H9 (cell line): ENCODE data around the gene PRSS27. TPM values are rescaled to one million over a fixed set of nuclear protein-coding genes. Genes with fewer than 3 reads are reported as not detected.

Experiments used
- DNase-seq: peaks from one replicate; pipeline ENCODE4 v3.0.0-alpha.2; 2017
- H2AFZ ChIP-seq: one replicate; pipeline ENCODE4 v1.6.1; 2013; ENCODE audit warnings: mild to moderate bottlenecking, low read length, control low read depth, moderate library complexity
- H2AK5ac ChIP-seq: 2 replicates; pipeline ENCODE4 v1.6.1; 2013; ENCODE audit warnings: low read length, control low read depth, mixed read lengths; ENCODE audit not compliant: insufficient read length
- H2BK120ac ChIP-seq: one replicate; pipeline ENCODE4 v1.6.1; 2013; ENCODE audit warnings: low read depth, mild to moderate bottlenecking, low read length, control low read depth, inconsistent platforms; ENCODE audit not compliant: poor library complexity, severe bottlenecking
- H2BK12ac ChIP-seq: 2 replicates; pipeline ENCODE4 v1.6.1; 2013; ENCODE audit warnings: low read length, control low read depth, mixed read lengths, low read depth; ENCODE audit not compliant: insufficient read length
- H2BK15ac ChIP-seq: 2 replicates; pipeline ENCODE4 v1.6.1; 2013; ENCODE audit warnings: low read depth, low read length, control low read depth
- H2BK20ac ChIP-seq: one replicate; pipeline ENCODE4 v1.6.1; 2013; ENCODE audit warnings: low read depth, mild to moderate bottlenecking, low read length, control low read depth, inconsistent platforms; ENCODE audit not compliant: poor library complexity, severe bottlenecking
- H2BK5ac ChIP-seq: 2 replicates; pipeline ENCODE4 v1.6.1; 2013; ENCODE audit warnings: low read length, control low read depth, mixed read lengths; ENCODE audit not compliant: insufficient read length
- H3K14ac ChIP-seq: 2 replicates; pipeline ENCODE4 v1.6.1; 2013; ENCODE audit warnings: low read length, control low read depth; ENCODE audit not compliant: insufficient read depth
- H3K18ac ChIP-seq: 2 replicates; pipeline ENCODE4 v1.6.1; 2013; ENCODE audit warnings: low read depth, mild to moderate bottlenecking, mixed read lengths, low read length, control low read depth; ENCODE audit not compliant: insufficient read length
- H3K23ac ChIP-seq: 2 replicates; pipeline ENCODE4 v1.6.1; 2013; ENCODE audit warnings: low read length, control low read depth, mixed read lengths, low read depth; ENCODE audit not compliant: insufficient read length
- H3K23me2 ChIP-seq: 2 replicates; pipeline ENCODE4 v1.6.1; 2013; ENCODE audit warnings: low read depth, mild to moderate bottlenecking, mixed read lengths, low read length, control low read depth; ENCODE audit not compliant: insufficient read length, poor library complexity, severe bottlenecking
- H3K27ac ChIP-seq: 2 replicates; pipeline ENCODE4 v1.5.1; 2013; ENCODE audit warnings: low read length, control low read depth, mixed read lengths, low read depth; ENCODE audit not compliant: insufficient read length
- H3K27me3 ChIP-seq: 2 replicates; pipeline ENCODE4 v1.6.1; 2013; ENCODE audit warnings: low read length, control low read depth, inconsistent platforms; ENCODE audit not compliant: insufficient read depth
- H3K4ac ChIP-seq: 2 replicates; pipeline ENCODE4 v1.6.1; 2013; ENCODE audit warnings: low read depth, mild to moderate bottlenecking, control low read depth, inconsistent platforms, low read length, moderate library complexity
- H3K4me1 ChIP-seq: 2 replicates; pipeline ENCODE4 v1.6.1; 2013; ENCODE audit warnings: low read length, control low read depth, inconsistent platforms; ENCODE audit not compliant: insufficient read depth
- H3K4me2 ChIP-seq: 2 replicates; pipeline ENCODE4 v1.6.1; 2013; ENCODE audit warnings: low read length, control low read depth, mixed read lengths; ENCODE audit not compliant: insufficient read length, insufficient read depth
- H3K56ac ChIP-seq: 2 replicates; pipeline ENCODE4 v1.6.1; 2013; ENCODE audit warnings: low read depth, mild to moderate bottlenecking, mixed read lengths, low read length, control low read depth; ENCODE audit not compliant: insufficient read length
- H3K79me1 ChIP-seq: 2 replicates; pipeline ENCODE4 v1.6.1; 2013; ENCODE audit warnings: low read depth, mild to moderate bottlenecking, moderate library complexity, low read length, control low read depth, inconsistent platforms; ENCODE audit not compliant: insufficient read depth, poor library complexity, severe bottlenecking
- H3K79me2 ChIP-seq: 2 replicates; pipeline ENCODE4 v1.6.1; 2013; ENCODE audit warnings: low read length, control low read depth, inconsistent platforms; ENCODE audit not compliant: insufficient read depth
- H3K9ac ChIP-seq: 2 replicates; pipeline ENCODE4 v1.6.1; 2013; ENCODE audit warnings: low read length, control low read depth, mixed read lengths; ENCODE audit not compliant: insufficient read length; ENCODE audit errors: extremely low read depth
- H3K9me3 ChIP-seq: one replicate; pipeline ENCODE4 v1.6.1; 2013; ENCODE audit warnings: low read depth, low read length, inconsistent platforms; ENCODE audit not compliant: control insufficient read depth
- H3T11ph ChIP-seq: one replicate; pipeline ENCODE4 v1.6.1; 2013; ENCODE audit warnings: mild to moderate bottlenecking, low read length, control low read depth, inconsistent platforms
- H4K20me1 ChIP-seq: one replicate; pipeline ENCODE4 v1.6.1; 2013; ENCODE audit not compliant: control insufficient read depth, insufficient read length, insufficient read depth
- H4K5ac ChIP-seq: 2 replicates; pipeline ENCODE4 v1.6.1; 2013; ENCODE audit warnings: low read depth, mild to moderate bottlenecking, mixed read lengths, low read length, control low read depth; ENCODE audit not compliant: insufficient read length
- H4K8ac ChIP-seq: replicated peaks from 2 replicates; pipeline ENCODE4 v1.6.1; 2013; ENCODE audit warnings: low read length, control low read depth, mixed read lengths, low read depth; ENCODE audit not compliant: insufficient read length
- H4K91ac ChIP-seq: 2 replicates; pipeline ENCODE4 v1.6.1; 2013; ENCODE audit warnings: low read depth, mild to moderate bottlenecking, moderate library complexity, mixed read lengths, low read length, control low read depth; ENCODE audit not compliant: insufficient read length
- H3K27ac Mint-ChIP-seq, 3 experiments: 2 replicates in 2 of 3; 3 replicates in 1 of 3; pipeline ENCODE4 v1.8.0; 2020 to 2021; ENCODE audit warnings: mixed read lengths in 3 of 3, mild to moderate bottlenecking in 1 of 3, moderate library complexity in 1 of 3
- H3K27me3 Mint-ChIP-seq: 2 replicates; pipeline ENCODE4 v1.8.0; 2021; ENCODE audit warnings: low read depth, mild to moderate bottlenecking, moderate library complexity, mixed read lengths
- H3K36me3 Mint-ChIP-seq, 3 experiments: 2 replicates in 2 of 3; 3 replicates in 1 of 3; pipeline ENCODE4 v1.8.0; 2020 to 2021; ENCODE audit warnings: low read depth in 3 of 3, mixed read lengths in 3 of 3; ENCODE audit not compliant: insufficient read depth in 1 of 3
- H3K4me1 Mint-ChIP-seq, 2 experiments: 2 replicates each; pipeline ENCODE4 v1.8.0; 2020; ENCODE audit warnings: mixed read lengths in 2 of 2
- H3K4me3 Mint-ChIP-seq, 2 experiments: 2 replicates in 1 of 2; 3 replicates in 1 of 2; pipeline ENCODE4 v1.8.0; 2020 to 2021; ENCODE audit warnings: mild to moderate bottlenecking in 2 of 2, mixed read lengths in 2 of 2, moderate library complexity in 1 of 2
- H3K9me3 Mint-ChIP-seq, 2 experiments: 2 replicates in 1 of 2; 3 replicates in 1 of 2; pipeline ENCODE4 v1.8.0; 2020; ENCODE audit warnings: mild to moderate bottlenecking in 2 of 2, mixed read lengths in 2 of 2, moderate library complexity in 1 of 2
- WGBS: extraction: QIAGEN DNeasy Blood & Tissue Kit; methylation state at CpG from one replicate; pipeline ENCODE4 v1.1.7; 2013; ENCODE audit warnings: missing lambda C conversion rate, low lambda C conversion rate, mixed read lengths; ENCODE audit not compliant: insufficient read length; ENCODE audit errors: extremely low coverage; 5-methylcytosine and 5-hydroxymethylcytosine counted together
- total RNA-seq: library from RNA; stranded (reverse); gene quantifications from 2 replicates; pipeline ENCODE4 v1.2.1, GENCODE V29; 2021
- TF ChIP-seq, protein P1 (sequence below): fragments of 200-600 bp; sonication (generic); conservative IDR thresholded peaks from 3 replicates; pipeline ENCODE4 v1.8.0; 2021; ENCODE audit warnings: antibody characterized with exemption, mild to moderate bottlenecking

Gene PRSS27
- total RNA-seq, 1 experiment from 2014 or later, result 5.0 TPM

DNA sequence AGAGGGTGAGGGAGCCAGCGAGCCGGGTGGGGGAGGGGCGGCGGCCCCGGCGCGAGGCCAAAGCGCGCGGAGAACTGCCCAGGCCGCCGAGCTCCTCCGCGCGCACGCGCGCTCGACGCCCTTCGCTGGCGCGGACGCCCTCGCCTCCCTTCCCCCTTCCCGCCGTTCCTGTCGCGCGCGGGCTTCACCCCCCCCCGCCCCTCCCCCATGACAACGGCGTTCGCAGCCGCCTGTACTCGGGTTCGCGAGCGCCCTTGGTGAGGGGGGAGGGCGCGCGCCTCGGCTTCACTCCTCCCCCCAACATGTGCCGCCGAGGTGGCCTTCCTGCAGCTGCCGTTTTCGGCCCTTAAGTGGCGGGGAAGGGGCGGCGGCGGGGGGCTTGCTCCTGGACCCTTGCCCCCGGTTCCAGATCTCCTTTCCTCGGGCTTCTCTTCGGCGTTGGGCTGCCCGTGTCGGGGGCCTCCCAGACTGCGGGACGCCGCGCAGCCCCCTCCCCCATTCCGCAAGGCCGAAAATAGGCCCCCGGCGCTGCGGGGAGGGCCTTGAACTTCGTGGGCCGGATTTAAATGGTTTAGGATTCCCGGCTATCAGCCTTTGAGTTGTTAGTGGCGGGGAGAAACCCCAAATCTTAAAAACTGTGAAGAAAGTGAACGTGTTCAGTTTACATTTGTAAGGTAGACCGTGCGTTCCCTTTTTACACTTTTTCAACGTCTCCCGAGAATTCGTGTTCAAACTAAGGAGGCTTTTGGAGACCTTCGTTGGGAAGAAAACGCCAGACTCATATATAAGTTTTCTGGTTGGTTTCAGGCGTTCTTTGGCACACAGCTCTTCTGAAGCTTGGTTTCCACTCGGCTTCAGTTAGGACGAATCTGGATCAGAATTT, 33.1 kb upstream of the PRSS27 start:
- H3K23ac ChIP-seq, result no peak overlapping the region
- Mint-ChIP-seq H3K4me3 (peak overlapping the region; percentile 90 to 94), H3K36me3 (peaks cover 52 to 60% (median 60%) of the 10 kb centered on the region in 3 experiments), H3K9me3 (peaks cover 0 to 3% of the 10 kb centered on the region in 2 experiments; a peak in 2 of 5 replicates), H3K4me1 (peaks cover 38 to 43% of the 10 kb centered on the region in 2 experiments), H3K27me3 (peaks cover 2% of the 10 kb centered on the region; the same call in 1 of the 2 replicates), H3K27ac (peak overlapping the region; percentile 88 to 99 (median 91))
- peak overlapping the region; percentile 99 for H3K14ac ChIP-seq
- WGBS, result no CpG with 5 or more reads among the region's 82 CpGs
- no peak overlapping the region for H2BK20ac ChIP-seq
- no peaks in the 10 kb centered on the region for H3K27me3 ChIP-seq
- H3K4me2 ChIP-seq, result peak overlapping the region; percentile 71
- no peak overlapping the region for H4K8ac ChIP-seq
- H2AK5ac ChIP-seq, result no peak overlapping the region
- no peak overlapping the region for H2BK15ac ChIP-seq
- peaks cover 9% of the 10 kb centered on the region for H3K79me1 ChIP-seq
- peak overlapping the region; percentile 42; the same call in 1 of the 2 replicates for H3K4ac ChIP-seq
- no peak overlapping the region for H4K91ac ChIP-seq
- no peaks in the 10 kb centered on the region for H3K9me3 ChIP-seq
- H3K23me2 ChIP-seq, result peaks cover 8% of the 10 kb centered on the region
- no peak for DNase-seq
- no peak overlapping the region for H2BK12ac ChIP-seq
- H3K9ac ChIP-seq, result peak overlapping the region; percentile 84
- H3K18ac ChIP-seq, result peak overlapping the region; percentile 86
- TF ChIP-seq, protein P1, sequence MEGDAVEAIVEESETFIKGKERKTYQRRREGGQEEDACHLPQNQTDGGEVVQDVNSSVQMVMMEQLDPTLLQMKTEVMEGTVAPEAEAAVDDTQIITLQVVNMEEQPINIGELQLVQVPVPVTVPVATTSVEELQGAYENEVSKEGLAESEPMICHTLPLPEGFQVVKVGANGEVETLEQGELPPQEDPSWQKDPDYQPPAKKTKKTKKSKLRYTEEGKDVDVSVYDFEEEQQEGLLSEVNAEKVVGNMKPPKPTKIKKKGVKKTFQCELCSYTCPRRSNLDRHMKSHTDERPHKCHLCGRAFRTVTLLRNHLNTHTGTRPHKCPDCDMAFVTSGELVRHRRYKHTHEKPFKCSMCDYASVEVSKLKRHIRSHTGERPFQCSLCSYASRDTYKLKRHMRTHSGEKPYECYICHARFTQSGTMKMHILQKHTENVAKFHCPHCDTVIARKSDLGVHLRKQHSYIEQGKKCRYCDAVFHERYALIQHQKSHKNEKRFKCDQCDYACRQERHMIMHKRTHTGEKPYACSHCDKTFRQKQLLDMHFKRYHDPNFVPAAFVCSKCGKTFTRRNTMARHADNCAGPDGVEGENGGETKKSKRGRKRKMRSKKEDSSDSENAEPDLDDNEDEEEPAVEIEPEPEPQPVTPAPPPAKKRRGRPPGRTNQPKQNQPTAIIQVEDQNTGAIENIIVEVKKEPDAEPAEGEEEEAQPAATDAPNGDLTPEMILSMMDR, result no peak
- H3K4me1 ChIP-seq, result peaks cover 3% of the 10 kb centered on the region; the same call in 1 of the 2 replicates
- H2BK5ac ChIP-seq, result no peak overlapping the region
- H2AFZ ChIP-seq, result no peak overlapping the region
- H2BK120ac ChIP-seq, result no peak overlapping the region
- H3K27ac ChIP-seq, result peak overlapping the region; percentile 93
- H3K56ac ChIP-seq, result no peak overlapping the region
- H4K5ac ChIP-seq, result no peak overlapping the region
- H4K20me1 ChIP-seq, result no peaks in the 10 kb centered on the region
- peaks cover 44% of the 10 kb centered on the region for H3K79me2 ChIP-seq
- no peak overlapping the region for H3T11ph ChIP-seq
